ENCODE results near the gene AKT1. TPM values are rescaled to one million over a fixed set of nuclear protein-coding genes. Genes with fewer than 3 reads are reported as not detected.

AKT1 gene
- total and polyA plus RNA-seq, 2 experiments from 2014 or later = 19.2 to 78.7 TPM

DNA sequence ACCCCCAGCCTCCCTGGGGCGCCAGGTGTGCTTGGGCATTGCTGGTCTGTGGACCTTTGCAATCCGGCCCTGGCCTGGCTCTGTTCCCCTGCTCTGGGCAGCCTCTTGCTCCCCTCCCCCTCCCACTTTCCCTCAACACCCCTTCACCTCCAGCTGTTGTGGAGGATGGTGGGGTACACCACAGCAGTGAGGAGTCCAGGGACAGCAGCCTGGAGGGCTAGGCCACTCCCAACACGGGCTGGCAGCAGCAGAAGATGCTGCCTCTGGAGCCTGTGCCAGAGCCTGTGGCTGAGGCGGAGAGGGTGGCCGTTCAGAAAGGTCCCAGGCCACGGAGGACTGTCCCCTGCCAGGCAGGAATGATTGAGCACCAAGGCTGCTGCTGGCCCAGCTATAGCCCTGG, 12.9 kb upstream of the AKT1 start:
- peaks cover 22% of the 10 kb centered on the region for H3K27me3 Mint-ChIP-seq (ENCODE audit: insufficient read depth, low read depth, poor library complexity)
- no peaks in the 10 kb centered on the region for H3K4me1 ChIP-seq (ENCODE audit: insufficient read depth)
- no peaks in the 10 kb centered on the region for H3K79me2 ChIP-seq (replicated peaks; ENCODE audit: insufficient read depth)
- no peaks in the 10 kb centered on the region for H4K20me1 ChIP-seq (replicated peaks; ENCODE audit: insufficient read depth)
- no peak overlapping the region for H3K27ac Mint-ChIP-seq
- peaks cover 11% of the 10 kb centered on the region for H3K9me3 Mint-ChIP-seq
- no peak overlapping the region for H3K4me3 ChIP-seq
- H3K36me3 ChIP-seq (ENCODE audit: insufficient read depth) = no peaks in the 10 kb centered on the region
- no peak for TF ChIP-seq NANOG (IDR thresholded peaks at IDR 0.05; ENCODE audit: borderline replicate concordance)
- H3F3A ChIP-seq (replicated peaks; ENCODE audit: low read depth) = no peaks in the 10 kb centered on the region
- no peak overlapping the region for H3K27ac ChIP-seq (ENCODE audit: low read depth)
- H2AFZ ChIP-seq = no peak overlapping the region
- 0 out of 3 replicates have a peak, but pooled peaks cover 4% of the 10 kb centered on the region for H3K4me1 Mint-ChIP-seq
- no peak overlapping the region for H3K4me2 ChIP-seq
- ATAC-seq = no peak
- H3K36me3 Mint-ChIP-seq (ENCODE audit: low read depth) = no peaks in the 10 kb centered on the region
- H3K4me3 Mint-ChIP-seq = no peak overlapping the region
- DNase-seq (ENCODE audit: low spot score) = no peak
- H3K9me2 ChIP-seq (ENCODE audit: insufficient read depth) = 0 out of 2 replicates have a peak, but pooled peaks cover 3% of the 10 kb centered on the region
- H3K27me3 ChIP-seq (ENCODE audit: insufficient read depth) = no peaks in the 10 kb centered on the region

DNA sequence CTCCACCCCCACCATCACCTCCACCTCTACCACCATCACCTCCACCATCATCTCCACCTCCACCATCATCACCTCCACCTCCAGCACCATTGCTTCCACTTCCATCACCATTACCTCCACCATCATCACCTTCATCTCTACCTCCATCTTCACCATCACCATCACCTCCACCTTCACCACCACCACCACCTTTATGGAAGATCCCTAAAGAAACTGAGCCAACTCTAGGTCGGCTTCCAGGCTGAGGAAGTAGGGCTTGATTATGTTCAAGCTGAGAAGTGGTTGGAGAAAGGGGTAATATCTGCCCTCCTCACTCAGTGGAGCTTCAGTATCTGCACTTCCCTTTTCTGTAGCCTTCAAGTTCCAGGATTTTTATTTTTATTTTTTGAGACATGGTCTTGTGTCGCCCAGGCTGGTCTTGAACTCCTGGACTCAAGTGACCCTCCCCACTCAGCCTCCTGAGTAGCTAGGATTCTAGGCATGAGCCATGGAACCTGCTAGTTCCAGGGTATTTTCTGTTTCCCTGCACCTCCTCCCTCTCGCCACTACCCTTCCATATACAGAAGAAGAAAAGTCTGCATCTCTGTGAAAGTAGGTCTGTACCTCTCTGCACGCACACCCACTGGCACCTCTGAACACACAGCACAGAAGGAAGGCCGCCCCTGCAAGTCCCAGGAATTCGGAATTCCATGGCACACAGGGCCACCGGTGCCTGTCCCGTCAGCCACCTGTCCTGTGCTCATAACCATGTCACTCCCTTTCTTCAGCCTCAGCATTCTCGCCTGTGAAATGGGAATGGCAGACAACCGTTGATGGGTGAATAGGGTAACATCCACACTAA, 11.3 kb upstream of the AKT1 start:
- ATAC-seq = no peak
- Mint-ChIP-seq H3K9me3 (peaks cover 11% of the 10 kb centered on the region), H3K27ac (no peak overlapping the region), H3K4me3 (no peak overlapping the region), H3K27me3 (ENCODE audit: insufficient read depth, low read depth, poor library complexity) (peaks cover 34% of the 10 kb centered on the region), H3K36me3 (ENCODE audit: low read depth) (no peaks in the 10 kb centered on the region), H3K4me1 (0 out of 3 replicates have a peak, but pooled peaks cover 4% of the 10 kb centered on the region)
- H3K27ac ChIP-seq (ENCODE audit: low read depth) = no peak overlapping the region
- H3K36me3 ChIP-seq (ENCODE audit: insufficient read depth) = no peaks in the 10 kb centered on the region
- H3K4me2 ChIP-seq = no peak overlapping the region
- H3K79me2 ChIP-seq (replicated peaks; ENCODE audit: insufficient read depth) = no peaks in the 10 kb centered on the region
- 0 out of 2 replicates have a peak, but pooled peaks cover 3% of the 10 kb centered on the region for H3K9me2 ChIP-seq (ENCODE audit: insufficient read depth)
- no peak overlapping the region for H2AFZ ChIP-seq
- H3K27me3 ChIP-seq (ENCODE audit: insufficient read depth) = peaks cover 9% of the 10 kb centered on the region
- no peaks in the 10 kb centered on the region for H3K4me1 ChIP-seq (ENCODE audit: insufficient read depth)
- TF ChIP-seq JUNB (IDR thresholded peaks at IDR 0.05; ENCODE audit: unreplicated experiment) (no peak), EZH2phosphoT487 (IDR thresholded peaks at IDR 0.05; ENCODE audit: unreplicated experiment) (no peak), CTCF (conservative IDR thresholded peaks at IDR 0.05; ENCODE audit: low read depth in 2 of 2) (no peak)
- no peak for DNase-seq (ENCODE audit: low spot score)
- H4K20me1 ChIP-seq (replicated peaks; ENCODE audit: insufficient read depth) = no peaks in the 10 kb centered on the region
- H3F3A ChIP-seq (replicated peaks; ENCODE audit: low read depth) = no peaks in the 10 kb centered on the region
- no peak overlapping the region for H3K4me3 ChIP-seq

- Mint-ChIP-seq H3K4me1 (0 out of 3 replicates have a peak, but pooled peaks cover 4% of the 10 kb centered on the region), H3K4me3 (no peak overlapping the region), H3K36me3 (ENCODE audit: low read depth) (no peaks in the 10 kb centered on the region), H3K9me3 (peaks cover 11% of the 10 kb centered on the region), H3K27me3 (ENCODE audit: insufficient read depth, low read depth, poor library complexity) (peaks cover 40% of the 10 kb centered on the region), H3K27ac (no peak overlapping the region)
- 0 out of 2 replicates have a peak, but pooled peaks cover 3% of the 10 kb centered on the region for H3K9me2 ChIP-seq (ENCODE audit: insufficient read depth)
- no peaks in the 10 kb centered on the region for H3K79me2 ChIP-seq (replicated peaks; ENCODE audit: insufficient read depth)
- DNase-seq (ENCODE audit: low spot score) (no peak), ATAC-seq (no peak)
- peaks cover 17% of the 10 kb centered on the region for H3K27me3 ChIP-seq (ENCODE audit: insufficient read depth)
- no peaks in the 10 kb centered on the region for H3K4me1 ChIP-seq (ENCODE audit: insufficient read depth)
- no peaks in the 10 kb centered on the region for H3F3A ChIP-seq (replicated peaks; ENCODE audit: low read depth)
- no peaks in the 10 kb centered on the region for H4K20me1 ChIP-seq (replicated peaks; ENCODE audit: insufficient read depth)
- no peak overlapping the region for H2AFZ ChIP-seq
- no peak overlapping the region for H3K27ac ChIP-seq (ENCODE audit: low read depth)
- H3K36me3 ChIP-seq (ENCODE audit: insufficient read depth) = no peaks in the 10 kb centered on the region
- no peak overlapping the region for H3K4me3 ChIP-seq
- H3K4me2 ChIP-seq = no peak overlapping the region
- TF ChIP-seq JUNB (IDR thresholded peaks at IDR 0.05; ENCODE audit: unreplicated experiment) (no peak), EZH2 (IDR thresholded peaks at IDR 0.05; ENCODE audit: low read depth, unreplicated experiment) (no peak), POLR2AphosphoS5 (IDR thresholded peaks at IDR 0.05; ENCODE audit: low read depth) (no peak), REST (IDR thresholded peaks at IDR 0.05; ENCODE audit: unreplicated experiment) (no peak), STAT1 (IDR thresholded peaks at IDR 0.05; ENCODE audit: unreplicated experiment) (no peak), NANOG (IDR thresholded peaks at IDR 0.05; ENCODE audit: borderline replicate concordance) (no peak), EZH2phosphoT487 (IDR thresholded peaks at IDR 0.05; ENCODE audit: unreplicated experiment) (no peak), CREB1 (CRISPR knock-in tag; IDR thresholded peaks at IDR 0.05; ENCODE audit: low read depth) (no peak), ZNF331 (CRISPR knock-in tag; IDR thresholded peaks at IDR 0.05; ENCODE audit: low read depth) (no peak)
- TF ChIP-seq, protein P1, sequence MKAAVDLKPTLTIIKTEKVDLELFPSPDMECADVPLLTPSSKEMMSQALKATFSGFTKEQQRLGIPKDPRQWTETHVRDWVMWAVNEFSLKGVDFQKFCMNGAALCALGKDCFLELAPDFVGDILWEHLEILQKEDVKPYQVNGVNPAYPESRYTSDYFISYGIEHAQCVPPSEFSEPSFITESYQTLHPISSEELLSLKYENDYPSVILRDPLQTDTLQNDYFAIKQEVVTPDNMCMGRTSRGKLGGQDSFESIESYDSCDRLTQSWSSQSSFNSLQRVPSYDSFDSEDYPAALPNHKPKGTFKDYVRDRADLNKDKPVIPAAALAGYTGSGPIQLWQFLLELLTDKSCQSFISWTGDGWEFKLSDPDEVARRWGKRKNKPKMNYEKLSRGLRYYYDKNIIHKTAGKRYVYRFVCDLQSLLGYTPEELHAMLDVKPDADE (IDR thresholded peaks at IDR 0.05) = no peak
Observed at GRCh38 chr14:104805941-104806624, 10.5 kb upstream of the AKT1 start.

All from GM23338 (cell line).